HEK293T (cell line): ENCODE data around the gene GRIN2A.

Experiments used
- NFRKB ChIP-seq: fragments of 450-650 bp; IDR thresholded peaks from 2 replicates; pipeline ENCODE4 v1.6.1; 2016; ENCODE audit warnings: mild to moderate bottlenecking, moderate library complexity
- SUZ12 ChIP-seq: fragments of 450-650 bp; IDR thresholded peaks from 2 replicates; pipeline ENCODE4 v1.6.1; 2016; ENCODE audit warnings: mild to moderate bottlenecking
- TF ChIP-seq, protein P1 (sequence below): fragments of 450-650 bp; IDR thresholded peaks from 2 replicates; pipeline ENCODE4 v1.6.1; 2016

DNA sequence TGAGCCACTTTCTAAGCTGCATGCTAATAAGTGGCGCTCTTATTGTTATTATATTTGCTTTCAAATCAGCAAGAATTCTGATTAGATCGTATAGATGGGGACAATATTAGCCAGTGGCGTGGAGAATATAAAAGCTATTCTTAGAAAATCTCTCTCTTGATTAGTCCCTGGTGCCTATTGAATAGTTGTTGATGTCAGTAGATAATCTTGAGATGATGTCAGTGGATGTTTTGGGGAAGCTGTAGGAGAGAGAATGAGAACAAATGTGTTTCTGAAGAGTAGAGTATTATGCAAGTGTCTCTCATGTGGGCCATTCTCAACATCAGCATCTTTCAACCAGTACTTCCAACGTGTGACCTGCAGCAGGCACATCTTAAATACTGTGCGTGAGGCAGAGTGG, 445.7 kb downstream of the GRIN2A start:
- TF ChIP-seq SUZ12 (no peak), NFRKB (no peak)
- TF ChIP-seq, protein P1, sequence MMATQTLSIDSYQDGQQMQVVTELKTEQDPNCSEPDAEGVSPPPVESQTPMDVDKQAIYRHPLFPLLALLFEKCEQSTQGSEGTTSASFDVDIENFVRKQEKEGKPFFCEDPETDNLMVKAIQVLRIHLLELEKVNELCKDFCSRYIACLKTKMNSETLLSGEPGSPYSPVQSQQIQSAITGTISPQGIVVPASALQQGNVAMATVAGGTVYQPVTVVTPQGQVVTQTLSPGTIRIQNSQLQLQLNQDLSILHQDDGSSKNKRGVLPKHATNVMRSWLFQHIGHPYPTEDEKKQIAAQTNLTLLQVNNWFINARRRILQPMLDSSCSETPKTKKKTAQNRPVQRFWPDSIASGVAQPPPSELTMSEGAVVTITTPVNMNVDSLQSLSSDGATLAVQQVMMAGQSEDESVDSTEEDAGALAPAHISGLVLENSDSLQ, result no peak
